ENCODE results near the gene ENHO.

DNA sequence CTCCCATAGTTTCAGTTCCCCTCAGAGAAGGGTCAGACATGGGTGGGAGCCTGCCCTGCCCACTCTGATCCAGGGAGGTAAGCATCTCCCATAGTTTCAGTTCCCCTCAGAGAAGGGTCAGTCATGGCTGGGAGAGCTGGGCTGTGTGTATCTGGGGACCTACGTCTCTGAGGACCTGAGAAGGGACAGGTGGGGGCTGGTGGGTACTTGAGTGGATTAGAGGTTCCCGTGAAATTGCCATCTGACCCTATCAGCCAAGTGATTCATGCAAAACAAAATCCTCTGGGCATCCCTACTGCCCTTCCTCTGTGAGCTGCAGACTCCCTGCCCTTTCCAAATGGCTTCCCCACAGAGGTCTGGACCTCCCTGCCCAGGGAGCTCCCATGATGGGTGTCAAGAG is 3.9 kb downstream of the ENHO start:
- TF ChIP-seq POLR2AphosphoS5 (IDR thresholded peaks at IDR 0.05; ENCODE audit: low read depth, low read length) (no peak), TAF1 (IDR thresholded peaks at IDR 0.05; ENCODE audit: borderline replicate concordance, insufficient read depth, low read length) (no peak)
- TF ChIP-seq, protein P1, sequence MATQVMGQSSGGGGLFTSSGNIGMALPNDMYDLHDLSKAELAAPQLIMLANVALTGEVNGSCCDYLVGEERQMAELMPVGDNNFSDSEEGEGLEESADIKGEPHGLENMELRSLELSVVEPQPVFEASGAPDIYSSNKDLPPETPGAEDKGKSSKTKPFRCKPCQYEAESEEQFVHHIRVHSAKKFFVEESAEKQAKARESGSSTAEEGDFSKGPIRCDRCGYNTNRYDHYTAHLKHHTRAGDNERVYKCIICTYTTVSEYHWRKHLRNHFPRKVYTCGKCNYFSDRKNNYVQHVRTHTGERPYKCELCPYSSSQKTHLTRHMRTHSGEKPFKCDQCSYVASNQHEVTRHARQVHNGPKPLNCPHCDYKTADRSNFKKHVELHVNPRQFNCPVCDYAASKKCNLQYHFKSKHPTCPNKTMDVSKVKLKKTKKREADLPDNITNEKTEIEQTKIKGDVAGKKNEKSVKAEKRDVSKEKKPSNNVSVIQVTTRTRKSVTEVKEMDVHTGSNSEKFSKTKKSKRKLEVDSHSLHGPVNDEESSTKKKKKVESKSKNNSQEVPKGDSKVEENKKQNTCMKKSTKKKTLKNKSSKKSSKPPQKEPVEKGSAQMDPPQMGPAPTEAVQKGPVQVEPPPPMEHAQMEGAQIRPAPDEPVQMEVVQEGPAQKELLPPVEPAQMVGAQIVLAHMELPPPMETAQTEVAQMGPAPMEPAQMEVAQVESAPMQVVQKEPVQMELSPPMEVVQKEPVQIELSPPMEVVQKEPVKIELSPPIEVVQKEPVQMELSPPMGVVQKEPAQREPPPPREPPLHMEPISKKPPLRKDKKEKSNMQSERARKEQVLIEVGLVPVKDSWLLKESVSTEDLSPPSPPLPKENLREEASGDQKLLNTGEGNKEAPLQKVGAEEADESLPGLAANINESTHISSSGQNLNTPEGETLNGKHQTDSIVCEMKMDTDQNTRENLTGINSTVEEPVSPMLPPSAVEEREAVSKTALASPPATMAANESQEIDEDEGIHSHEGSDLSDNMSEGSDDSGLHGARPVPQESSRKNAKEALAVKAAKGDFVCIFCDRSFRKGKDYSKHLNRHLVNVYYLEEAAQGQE (IDR thresholded peaks at IDR 0.05; ENCODE audit: insufficient read depth in 1 of 2, low read depth in 2 of 2, low read length in 2 of 2) = no peak

Data from PFSK-1 (cell line).